SU-DHL-6 (cell line): ENCODE measurements around the gene SCFD2.

Experiments
- CTCF ChIP-seq: fragments of 200-600 bp; sonication (generic); IDR thresholded peaks from one replicate; pipeline ENCODE4 v1.5.1; 2017; ENCODE audit warnings: antibody characterized with exemption, mild to moderate bottlenecking, low read length, moderate library complexity; ENCODE audit not compliant: insufficient read depth, poor library complexity, severe bottlenecking
- EZH2phosphoT487 ChIP-seq: fragments of 200-600 bp; sonication (generic), shearing (Covaris generic); conservative IDR thresholded peaks from 2 replicates; pipeline ENCODE4 v1.6.1; 2018; ENCODE audit warnings: mild to moderate bottlenecking, antibody characterized with exemption, low read length, moderate library complexity, mixed read lengths

GRCh38 chr4:52952540-52952939 lies 413.3 kb downstream of the SCFD2 start:
- no peak for TF ChIP-seq CTCF
- no peak for TF ChIP-seq EZH2phosphoT487
